AG09319 (cell line): ENCODE results near the gene GDE1.

ENCODE experiments used
- DNase-seq: peaks from one replicate; pipeline ENCODE4 v3.0.0-alpha.2; 2010; ENCODE audit warnings: low read depth; ENCODE audit errors: extremely low read depth
- CTCF ChIP-seq: IDR thresholded peaks from 2 replicates; pipeline ENCODE4 v1.5.1; 2011; ENCODE audit warnings: low read depth, mild to moderate bottlenecking, inconsistent platforms, low read length, moderate library complexity

Gene GDE1

GRCh38 chr16:19486051-19486450 lies 35.8 kb downstream of the GDE1 start:
- no peak for TF ChIP-seq CTCF
- no peak for DNase-seq

GRCh38 chr16:19485611-19486010 lies 36.3 kb downstream of the GDE1 start:
- TF ChIP-seq CTCF = no peak
- no peak for DNase-seq

- TF ChIP-seq CTCF = no peak
- no peak for DNase-seq
These were observed 37.8 kb downstream of the GDE1 start for GRCh38 chr16:19484096-19484495.

DNA sequence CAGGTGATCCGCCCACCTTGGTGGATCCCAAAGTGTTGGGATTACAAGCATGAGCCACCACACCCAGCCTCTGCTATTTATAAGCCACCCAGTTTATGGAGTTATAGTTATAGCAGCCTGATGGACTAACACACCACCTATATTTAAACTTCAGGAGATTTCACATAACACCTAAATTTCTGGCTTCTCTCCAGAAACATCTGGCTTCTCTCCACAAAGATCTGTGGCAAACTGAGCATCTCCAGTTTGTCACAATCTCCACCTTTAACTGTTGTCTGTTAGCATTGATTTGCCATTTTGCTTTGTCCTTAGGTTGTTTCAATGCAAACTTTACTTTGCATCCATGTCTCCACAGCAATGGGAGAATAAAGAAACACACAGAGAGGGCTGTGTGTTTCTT lies 39.6 kb downstream of the GDE1 start:
- TF ChIP-seq CTCF = no peak
- no peak for DNase-seq

- DNase-seq = no peak
- TF ChIP-seq CTCF = no peak
These were observed 40.1 kb downstream of the GDE1 start for GRCh38 chr16:19481769-19482168.

DNA sequence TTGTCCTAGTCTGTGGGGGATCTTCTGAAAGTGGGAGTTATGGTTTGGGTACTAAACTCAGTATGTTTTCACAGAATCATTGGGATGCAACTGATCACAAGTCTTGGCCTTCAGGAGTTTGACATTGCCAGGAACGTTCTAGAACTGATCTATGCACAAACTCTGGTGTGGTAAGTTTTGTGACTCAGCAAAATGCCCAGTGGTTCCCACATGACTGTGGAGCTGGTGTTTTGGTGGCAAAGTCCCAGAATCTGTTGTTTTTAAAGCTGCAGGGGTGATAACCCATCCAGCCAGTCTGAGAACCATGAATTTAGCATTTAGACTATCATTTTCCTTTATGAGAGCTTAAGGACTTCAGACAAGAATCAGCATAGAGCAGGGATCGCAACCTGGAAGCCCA lies 40.6 kb downstream of the GDE1 start:
- DNase-seq = no peak
- TF ChIP-seq CTCF = no peak

DNA sequence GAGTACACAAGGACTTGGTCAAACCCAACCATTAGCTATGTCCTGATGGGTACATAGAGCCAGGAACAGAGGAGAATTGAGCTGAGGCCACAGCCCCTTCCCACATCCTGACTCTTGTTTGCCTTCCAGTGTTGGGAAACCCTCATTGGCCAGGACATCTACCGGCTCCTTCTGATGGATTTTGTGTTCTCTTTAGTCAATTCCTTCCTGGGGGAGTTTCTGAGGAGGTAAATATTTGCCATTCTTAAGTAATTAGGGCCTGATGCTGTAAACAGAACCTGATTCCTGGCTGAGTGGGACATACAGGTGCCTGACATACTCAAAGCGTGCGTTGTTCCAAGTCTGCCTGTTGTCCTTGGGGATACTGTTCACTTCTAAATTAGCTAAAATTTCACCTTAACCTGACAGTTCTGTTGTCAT lies 42.6 kb downstream of the GDE1 start:
- no peak for DNase-seq
- TF ChIP-seq CTCF = no peak
